Cerebellar cortex (tissue), 1 donor: ENCODE data around the gene DDX49.
"Not testable (repeated sequence)": the region's sequence is repeated elsewhere in the genome, so short reads cannot be mapped to it uniquely, and the experiment has no call there.

ENCODE experiments used
- DNase-seq: peaks from one replicate; pipeline ENCODE4 v3.0.0-alpha.2; 2015; ENCODE audit warnings: low spot score

The DDX49 gene

DNA sequence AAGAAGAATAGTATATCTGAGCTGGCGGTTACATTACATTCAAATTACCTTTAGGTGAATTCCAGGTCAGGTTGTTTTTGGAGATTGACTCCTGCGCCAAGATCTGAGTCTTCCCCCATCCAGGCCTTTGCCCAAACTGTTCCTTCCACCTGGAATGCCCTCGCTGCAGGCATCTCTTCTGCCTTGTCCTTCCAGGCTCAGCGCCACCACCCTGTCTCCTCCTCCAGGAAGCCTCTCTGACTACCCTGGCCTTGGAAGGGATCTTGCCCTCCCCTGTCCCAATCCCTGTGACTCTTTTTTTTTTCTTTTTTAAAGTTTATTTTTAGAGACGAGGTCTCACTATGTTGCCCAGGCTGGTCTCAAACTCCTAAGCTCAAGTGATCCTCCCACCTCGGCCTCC, 23.2 kb downstream of the DDX49 start:
- DNase-seq, result no peak

DNA sequence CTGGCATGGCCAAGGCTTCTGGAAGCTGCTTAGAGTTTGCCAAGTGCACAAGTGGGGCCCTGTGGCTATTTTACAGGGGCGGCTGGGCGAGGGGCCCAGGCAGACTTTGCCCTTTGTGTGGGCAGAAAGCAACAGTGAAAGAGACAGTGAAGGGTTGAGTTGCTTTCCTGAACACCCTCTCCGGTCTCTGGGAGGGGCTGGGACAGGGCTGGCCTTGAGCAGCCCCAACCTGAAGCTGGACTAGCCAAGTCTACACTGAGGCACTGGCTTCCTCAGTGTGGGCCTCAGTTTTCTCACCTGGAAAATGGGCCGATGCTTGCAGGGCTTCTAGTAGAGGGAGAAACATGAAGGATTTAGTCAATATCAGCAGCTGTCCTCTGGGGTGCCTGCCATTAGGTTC, 23.9 kb downstream of the DDX49 start:
- no peak for DNase-seq

DNA sequence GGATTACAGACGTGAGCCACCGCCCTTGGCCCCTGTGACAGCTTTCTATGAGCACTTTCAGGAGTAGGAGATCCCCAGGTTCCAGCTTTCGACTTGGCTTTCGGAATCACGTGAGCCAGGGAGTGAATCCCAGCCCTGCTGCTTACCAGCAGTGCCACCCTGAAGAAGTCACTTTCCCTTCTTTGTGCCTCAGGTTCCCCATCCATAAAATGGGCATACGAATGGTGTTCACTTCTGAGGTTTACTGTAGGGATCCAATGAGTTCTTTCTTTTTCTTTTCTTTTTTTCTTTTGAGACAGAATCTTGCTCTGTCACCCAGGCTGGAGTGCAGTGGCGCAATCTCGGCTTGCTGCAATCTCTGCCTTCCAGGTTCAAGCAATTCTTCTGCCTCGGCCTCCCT, 25.8 kb downstream of the DDX49 start:
- DNase-seq, result no peak

DNA sequence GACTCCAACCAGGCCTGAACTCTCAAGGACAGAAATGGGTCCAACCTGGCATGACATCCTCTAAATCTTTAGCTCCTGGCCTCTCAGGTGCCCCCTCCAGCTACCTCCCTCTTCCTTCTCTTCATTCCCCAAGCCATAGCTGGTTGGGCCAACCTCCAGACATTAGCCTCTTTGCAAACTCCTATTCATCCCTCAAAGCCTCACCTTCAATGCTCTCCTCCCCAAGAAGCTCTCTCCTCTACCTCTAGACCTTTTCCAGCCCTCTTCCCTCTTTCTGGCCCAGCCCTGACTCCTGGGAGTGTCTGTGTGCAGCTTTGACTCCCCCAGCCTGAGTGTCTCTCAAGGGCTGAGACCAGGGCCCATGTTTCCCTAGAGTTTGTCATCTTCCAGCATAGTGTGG, 26.8 kb downstream of the DDX49 start:
- DNase-seq, result no peak

- DNase-seq, result no peak
Observed at GRCh38 chr19:18946918-18947317, 27.4 kb downstream of the DDX49 start.

DNA sequence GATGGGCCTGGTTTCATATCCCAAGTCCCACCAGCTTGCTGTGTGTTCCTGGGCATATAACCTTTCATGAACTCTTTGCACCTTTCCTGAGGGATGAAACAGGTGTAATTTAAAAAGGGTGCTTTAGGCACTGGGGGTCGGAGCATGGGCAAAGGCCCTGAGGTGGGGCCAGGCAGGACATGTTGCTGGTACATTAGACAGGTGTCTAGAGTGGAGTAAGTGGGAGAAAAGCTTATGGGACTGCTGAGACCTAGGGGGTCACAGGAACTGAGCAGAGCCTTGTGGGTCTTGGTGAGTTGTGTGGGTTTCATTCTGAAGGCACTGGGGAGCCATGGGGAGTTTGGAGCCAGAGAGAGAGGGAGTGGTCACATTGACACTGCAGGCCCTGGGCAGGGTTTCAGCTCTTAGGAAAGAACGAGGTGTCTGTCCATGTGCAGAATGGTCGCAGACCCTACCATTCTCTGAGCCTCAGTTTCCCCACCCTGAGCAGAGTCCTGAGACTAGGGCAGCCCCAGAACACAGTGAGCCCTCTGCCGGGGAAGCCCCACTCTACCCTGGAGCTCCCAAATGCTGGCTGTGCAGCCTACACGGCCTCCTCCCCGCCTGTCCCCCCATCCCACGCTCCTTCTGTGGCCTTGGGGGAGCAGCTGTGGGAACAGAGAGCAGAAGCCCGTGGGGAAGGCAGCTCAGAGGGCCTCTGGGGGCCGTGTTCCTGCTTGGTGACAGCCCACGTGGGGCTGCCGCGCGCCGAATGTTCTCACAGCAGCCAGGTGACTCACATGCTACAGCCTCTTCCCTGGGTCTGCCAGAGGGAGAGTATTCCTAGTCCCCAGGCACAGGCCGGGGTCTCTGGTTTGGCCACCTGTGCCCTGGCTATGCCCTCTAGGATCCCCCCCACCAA, 28.8 kb downstream of the DDX49 start:
- no peak for DNase-seq

DNA sequence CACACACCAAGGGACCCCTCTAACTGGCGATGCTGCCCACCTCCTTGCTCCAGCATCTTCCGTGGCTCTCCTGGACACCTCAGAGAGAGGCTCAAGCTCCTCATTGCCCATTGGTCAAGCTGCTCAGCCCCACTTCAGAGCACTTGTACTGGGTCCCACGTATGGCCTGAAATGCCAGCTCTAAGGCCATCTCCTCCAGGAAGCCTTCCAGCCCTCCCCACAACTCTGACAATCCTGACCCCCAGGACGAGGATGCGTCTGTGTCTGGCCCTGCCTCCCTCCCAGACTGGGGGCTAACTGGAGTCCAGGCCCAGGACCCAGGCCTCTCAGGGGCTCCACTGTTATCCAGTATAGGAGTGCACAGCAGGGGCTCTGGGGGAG, 29.5 kb downstream of the DDX49 start:
- DNase-seq, result no peak

DNA sequence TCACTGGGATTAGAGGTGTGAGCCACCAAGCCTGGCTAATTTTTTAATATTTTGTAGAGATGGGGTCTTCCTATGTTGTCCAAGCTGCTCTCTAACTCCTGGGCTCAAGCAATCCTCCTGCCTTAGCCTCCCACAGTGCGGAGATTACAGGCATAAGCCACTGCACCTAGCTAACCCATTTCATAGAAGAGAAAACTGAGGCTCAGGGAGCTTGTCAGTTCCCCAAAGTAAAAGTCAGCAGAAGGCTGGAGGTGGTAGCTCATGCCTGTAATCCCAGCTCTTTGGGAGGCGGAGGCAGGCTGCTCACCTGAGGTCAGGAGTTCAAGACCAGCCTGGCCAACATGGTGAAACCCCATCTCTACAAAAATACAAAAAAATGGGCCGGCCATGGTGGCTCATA, 30.3 kb downstream of the DDX49 start:
- no peak for DNase-seq

GRCh38 chr19:18951721-18952281, 32.3 kb downstream of the DDX49 start:
- no peak for DNase-seq

GRCh38 chr19:18952364-18953003, 33.0 kb downstream of the DDX49 start:
- DNase-seq, result not testable (repeated sequence)

DNA sequence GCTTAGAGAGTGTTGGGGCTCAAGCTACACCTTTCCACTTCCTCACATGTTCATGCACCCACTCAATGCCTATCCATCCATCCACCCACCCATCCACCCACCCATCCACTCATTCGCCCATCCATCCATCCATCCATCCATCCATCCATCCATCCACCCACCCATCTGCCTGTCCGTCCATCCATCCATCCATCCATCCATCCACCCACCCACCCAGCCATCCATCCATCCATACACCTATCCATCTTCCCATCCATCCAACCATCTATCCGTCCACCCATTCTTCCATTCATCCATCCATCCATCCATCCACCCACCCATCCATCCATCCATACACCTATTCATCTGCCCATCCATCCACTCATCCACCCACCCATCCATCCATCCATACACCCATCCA, 34.6 kb downstream of the DDX49 start:
- no peak for DNase-seq

DNA sequence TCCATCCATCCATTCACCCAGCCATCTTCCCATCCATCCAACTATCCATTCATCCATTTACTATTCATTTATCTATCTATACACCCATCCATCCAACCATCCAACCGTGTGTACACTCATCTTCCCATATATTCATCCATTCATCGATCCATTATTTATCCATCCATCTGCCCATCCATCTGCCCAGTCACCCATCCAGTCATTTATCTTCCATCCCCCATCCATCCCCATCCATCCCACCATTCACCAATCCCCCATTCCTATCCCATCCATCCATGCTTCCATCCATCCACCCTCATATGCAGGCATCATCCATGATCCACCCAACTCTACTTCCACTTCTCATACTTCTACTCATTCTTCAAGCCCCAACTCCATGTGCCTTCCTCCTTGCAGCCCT, 35.5 kb downstream of the DDX49 start:
- DNase-seq, result no peak

- no peak for DNase-seq
Observed at GRCh38 chr19:18960370-18960769, 40.9 kb downstream of the DDX49 start.

GRCh38 chr19:18961767-18962620, 42.5 kb downstream of the DDX49 start:
- DNase-seq, result no peak

DNA sequence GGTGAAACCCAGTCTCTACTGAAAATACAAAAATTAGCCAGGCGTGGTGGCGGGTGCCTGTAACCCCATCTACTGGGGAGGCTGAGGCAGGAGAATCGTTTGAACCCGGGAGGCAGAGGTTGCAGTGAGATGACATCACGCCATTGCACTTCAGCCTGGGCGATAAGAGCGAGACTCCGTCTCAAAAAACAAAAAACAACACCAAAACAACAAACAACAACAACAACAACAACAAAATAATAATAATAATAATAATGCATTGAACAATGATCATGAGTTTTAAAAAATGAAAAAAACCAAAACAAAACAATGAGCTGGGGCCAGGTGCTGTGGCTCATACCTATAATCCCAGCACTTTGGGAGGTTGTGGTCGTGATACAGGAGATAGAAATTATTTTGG, 44.6 kb downstream of the DDX49 start:
- DNase-seq, result no peak

DNA sequence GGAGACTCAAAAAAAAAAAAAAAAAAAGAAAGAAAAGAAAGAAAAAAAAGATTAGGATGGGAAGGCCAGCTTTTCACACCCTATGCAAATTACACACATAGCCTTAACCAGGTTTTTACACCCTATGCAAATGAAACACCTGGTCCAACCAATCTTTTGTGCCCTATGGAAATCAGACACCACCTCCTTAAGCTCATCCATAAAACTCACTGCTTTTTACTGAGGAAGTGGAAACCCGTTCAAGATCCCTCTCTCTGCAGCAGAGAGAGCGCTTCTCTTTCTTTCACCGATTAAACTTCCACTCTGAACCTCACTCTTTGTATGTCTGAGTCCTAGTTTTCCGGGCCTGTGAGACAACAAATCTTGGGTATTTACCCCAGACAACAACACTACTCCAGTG, 46.8 kb downstream of the DDX49 start:
- no peak for DNase-seq

GRCh38 chr19:18967358-18968146, 48.0 kb downstream of the DDX49 start:
- no peak for DNase-seq

DNA sequence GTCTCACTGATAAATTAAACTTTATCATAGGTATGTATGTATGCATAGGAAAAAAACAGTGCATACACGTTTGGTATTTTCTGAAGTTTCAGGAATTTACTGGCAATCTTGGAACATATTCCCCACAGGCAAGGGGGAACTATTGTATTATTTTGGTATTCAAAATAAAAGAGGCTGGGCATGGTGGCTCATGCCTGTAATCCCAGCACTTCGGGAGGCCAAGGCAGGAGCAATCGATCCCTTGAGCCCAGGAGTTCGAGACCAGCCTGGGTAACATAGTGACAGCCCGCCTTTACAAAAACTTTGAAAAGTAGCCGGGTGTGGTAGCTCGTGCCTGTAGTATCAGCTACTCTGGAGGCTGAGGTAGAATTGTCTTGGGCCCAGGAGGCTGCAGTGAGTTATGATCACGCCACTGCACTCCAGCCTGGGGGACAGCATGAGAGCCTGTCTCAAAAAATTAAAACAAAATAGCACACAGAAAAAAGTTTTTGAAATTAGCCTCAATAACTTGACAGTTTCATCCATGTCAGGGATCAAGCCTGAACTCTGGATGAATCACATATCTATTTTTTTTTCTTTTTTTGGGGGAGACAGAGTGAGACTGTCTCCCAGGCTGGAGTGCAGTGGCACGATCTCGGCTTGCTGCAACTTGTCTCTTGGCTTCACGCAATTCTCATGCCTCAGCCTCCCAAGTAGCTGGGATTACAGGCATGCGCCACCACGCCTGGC, 50.6 kb downstream of the DDX49 start:
- no peak for DNase-seq

GRCh38 chr19:18972301-18972811, 52.8 kb downstream of the DDX49 start:
- DNase-seq, result no peak

DNA sequence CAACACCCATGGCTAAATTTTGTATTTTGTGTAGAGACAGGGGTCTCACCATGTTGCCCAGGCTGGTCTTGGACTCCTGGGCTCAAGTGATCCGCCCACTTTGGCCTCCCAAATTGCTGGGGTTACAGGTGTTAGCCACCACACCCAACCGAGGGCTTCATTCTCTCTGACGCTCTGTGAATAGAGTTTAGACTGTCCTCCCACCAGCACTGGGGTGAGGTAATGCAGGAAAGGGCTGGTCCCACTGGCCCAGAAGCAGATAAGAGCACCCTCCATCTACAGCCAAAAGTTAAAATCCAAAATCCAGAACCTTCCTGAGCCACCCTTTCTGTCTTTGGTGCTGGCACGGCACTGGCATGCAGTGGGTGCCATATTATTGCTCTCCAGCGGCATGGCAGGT, 53.3 kb downstream of the DDX49 start:
- no peak for DNase-seq

DNA sequence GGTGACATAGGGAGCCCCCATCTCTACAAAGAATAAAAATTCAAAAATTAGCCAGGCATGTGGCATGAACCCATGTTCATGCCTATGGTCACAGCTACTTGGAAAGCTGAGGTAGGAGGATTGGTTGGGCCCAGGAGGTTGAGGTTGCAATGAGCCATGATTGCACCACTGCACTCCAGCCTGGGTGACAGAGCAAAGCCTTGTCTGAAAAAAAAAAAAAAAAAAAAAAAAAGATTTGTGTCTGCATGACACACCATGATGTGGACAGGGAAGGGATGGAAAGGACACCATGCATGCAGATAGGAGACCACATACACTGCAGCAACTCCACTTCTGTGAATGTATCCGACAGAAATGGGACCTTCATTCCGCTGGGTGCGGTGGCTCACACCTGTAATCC, 55.5 kb downstream of the DDX49 start:
- DNase-seq, result no peak
